HL-60 (cell line): Measurements from ENCODE around the gene PTPRN2.

ENCODE experiments used
- DNase-seq, 2 experiments: peaks; one replicate each; pipeline ENCODE4 v3.0.0-alpha.2; 2010 to 2020; ENCODE audit warnings: low read depth in 1 of 2, low spot score in 1 of 2
- H3K27ac ChIP-seq: fragments of 250-450 bp; sonication (Bioruptor Pico); replicated peaks from 2 replicates; pipeline ENCODE4 v1.5.1; 2020; ENCODE audit warnings: mild to moderate bottlenecking, moderate library complexity
- H3K27me3 ChIP-seq: fragments of 250-450 bp; sonication (Bioruptor Pico); 2 replicates; pipeline ENCODE4 v1.5.1; 2021; ENCODE audit warnings: mild to moderate bottlenecking, moderate library complexity; ENCODE audit not compliant: insufficient read depth, poor library complexity, severe bottlenecking
- H3K4me3 ChIP-seq: replicated peaks from 2 replicates; pipeline ENCODE4 v1.5.1; 2011; ENCODE audit warnings: mild to moderate bottlenecking, control low read depth, low read length; ENCODE audit not compliant: insufficient read depth
- GABPA ChIP-seq: IDR thresholded peaks from 2 replicates; pipeline ENCODE4 v1.6.1; 2012; ENCODE audit warnings: low read depth
- POLR2AphosphoS5 ChIP-seq: IDR thresholded peaks from 2 replicates; pipeline ENCODE4 v1.6.1; 2012; ENCODE audit warnings: low read depth
- SPI1 ChIP-seq: IDR thresholded peaks from 2 replicates; pipeline ENCODE4 v1.6.1; 2012; ENCODE audit warnings: low read depth, mild to moderate bottlenecking, borderline replicate concordance
- TF ChIP-seq, protein P1 (sequence below): IDR thresholded peaks from one replicate; pipeline ENCODE4 v1.5.1; 2011; ENCODE audit warnings: low read length, control low read depth, inconsistent platforms; ENCODE audit not compliant: insufficient read depth
- TF ChIP-seq, protein P2 (sequence below): IDR thresholded peaks from 2 replicates; pipeline ENCODE4 v1.6.1; 2012; ENCODE audit warnings: low read depth; ENCODE audit not compliant: insufficient replicate concordance

Gene PTPRN2

DNA sequence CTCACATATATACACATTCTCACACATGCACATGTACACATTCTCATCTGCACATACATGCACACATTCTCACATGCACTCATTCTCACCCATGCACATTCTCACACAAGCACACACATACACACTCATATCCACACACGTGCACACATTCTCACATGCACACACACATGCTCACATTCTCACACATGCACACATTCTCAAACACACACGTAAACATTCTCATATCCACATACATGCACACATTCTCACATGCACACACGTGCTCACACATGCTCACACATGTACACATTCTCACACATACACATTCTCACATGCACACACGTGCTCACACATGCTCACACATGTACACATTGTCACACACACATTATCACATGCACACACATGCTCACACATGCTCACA is 260.6 kb downstream of the PTPRN2 start:
- no peak for TF ChIP-seq GABPA
- no peaks in the 10 kb centered on the region for H3K27me3 ChIP-seq
- DNase-seq = no peak
- H3K4me3 ChIP-seq = no peak overlapping the region
- H3K27ac ChIP-seq = no peak overlapping the region

DNA sequence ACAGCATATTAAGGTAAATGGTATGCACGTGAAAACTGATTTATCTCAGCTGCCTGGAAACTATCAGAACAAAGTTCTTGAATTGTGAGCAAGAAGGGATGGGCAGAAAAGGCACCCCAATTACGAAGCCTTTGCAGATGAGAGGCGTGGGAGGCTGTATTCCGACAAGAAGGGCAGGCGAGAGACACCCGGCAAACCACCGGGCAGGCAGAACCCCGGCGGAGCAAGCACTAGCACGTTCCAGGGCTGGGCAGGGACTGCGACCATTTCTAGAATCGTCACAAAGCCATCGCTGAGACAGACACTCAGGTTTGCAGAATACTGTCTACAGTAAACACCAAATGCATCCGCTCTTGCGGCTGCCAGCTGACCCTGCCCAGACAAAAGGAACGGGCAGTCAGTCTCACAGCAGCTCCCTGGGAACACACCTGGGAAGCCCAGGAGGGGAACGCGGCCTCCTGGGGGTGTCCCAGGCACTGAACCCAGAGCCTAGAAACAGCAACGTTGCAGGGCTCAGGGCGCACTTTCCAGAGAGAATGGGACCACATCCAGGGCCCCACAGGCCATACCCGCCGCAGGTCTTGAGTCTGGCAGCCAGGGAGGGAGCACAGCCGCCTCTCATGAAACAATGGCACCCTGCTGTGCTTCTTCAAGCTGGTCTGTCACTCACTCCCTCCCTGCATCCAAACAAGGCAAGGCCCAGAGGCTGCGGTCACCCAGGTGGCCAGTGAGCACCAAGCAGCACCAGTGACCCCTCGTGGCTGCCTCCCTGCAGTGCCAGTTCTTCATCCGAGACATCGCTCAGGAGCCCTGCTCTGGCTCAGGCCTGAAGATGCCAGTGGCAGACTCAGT is 261.9 kb downstream of the PTPRN2 start:
- no peak overlapping the region for H3K4me3 ChIP-seq
- H3K27ac ChIP-seq = no peak overlapping the region
- TF ChIP-seq, protein P1, sequence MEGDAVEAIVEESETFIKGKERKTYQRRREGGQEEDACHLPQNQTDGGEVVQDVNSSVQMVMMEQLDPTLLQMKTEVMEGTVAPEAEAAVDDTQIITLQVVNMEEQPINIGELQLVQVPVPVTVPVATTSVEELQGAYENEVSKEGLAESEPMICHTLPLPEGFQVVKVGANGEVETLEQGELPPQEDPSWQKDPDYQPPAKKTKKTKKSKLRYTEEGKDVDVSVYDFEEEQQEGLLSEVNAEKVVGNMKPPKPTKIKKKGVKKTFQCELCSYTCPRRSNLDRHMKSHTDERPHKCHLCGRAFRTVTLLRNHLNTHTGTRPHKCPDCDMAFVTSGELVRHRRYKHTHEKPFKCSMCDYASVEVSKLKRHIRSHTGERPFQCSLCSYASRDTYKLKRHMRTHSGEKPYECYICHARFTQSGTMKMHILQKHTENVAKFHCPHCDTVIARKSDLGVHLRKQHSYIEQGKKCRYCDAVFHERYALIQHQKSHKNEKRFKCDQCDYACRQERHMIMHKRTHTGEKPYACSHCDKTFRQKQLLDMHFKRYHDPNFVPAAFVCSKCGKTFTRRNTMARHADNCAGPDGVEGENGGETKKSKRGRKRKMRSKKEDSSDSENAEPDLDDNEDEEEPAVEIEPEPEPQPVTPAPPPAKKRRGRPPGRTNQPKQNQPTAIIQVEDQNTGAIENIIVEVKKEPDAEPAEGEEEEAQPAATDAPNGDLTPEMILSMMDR = no peak
- TF ChIP-seq, protein P2, sequence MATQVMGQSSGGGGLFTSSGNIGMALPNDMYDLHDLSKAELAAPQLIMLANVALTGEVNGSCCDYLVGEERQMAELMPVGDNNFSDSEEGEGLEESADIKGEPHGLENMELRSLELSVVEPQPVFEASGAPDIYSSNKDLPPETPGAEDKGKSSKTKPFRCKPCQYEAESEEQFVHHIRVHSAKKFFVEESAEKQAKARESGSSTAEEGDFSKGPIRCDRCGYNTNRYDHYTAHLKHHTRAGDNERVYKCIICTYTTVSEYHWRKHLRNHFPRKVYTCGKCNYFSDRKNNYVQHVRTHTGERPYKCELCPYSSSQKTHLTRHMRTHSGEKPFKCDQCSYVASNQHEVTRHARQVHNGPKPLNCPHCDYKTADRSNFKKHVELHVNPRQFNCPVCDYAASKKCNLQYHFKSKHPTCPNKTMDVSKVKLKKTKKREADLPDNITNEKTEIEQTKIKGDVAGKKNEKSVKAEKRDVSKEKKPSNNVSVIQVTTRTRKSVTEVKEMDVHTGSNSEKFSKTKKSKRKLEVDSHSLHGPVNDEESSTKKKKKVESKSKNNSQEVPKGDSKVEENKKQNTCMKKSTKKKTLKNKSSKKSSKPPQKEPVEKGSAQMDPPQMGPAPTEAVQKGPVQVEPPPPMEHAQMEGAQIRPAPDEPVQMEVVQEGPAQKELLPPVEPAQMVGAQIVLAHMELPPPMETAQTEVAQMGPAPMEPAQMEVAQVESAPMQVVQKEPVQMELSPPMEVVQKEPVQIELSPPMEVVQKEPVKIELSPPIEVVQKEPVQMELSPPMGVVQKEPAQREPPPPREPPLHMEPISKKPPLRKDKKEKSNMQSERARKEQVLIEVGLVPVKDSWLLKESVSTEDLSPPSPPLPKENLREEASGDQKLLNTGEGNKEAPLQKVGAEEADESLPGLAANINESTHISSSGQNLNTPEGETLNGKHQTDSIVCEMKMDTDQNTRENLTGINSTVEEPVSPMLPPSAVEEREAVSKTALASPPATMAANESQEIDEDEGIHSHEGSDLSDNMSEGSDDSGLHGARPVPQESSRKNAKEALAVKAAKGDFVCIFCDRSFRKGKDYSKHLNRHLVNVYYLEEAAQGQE = no peak
- TF ChIP-seq SPI1 (no peak), POLR2AphosphoS5 (no peak), GABPA (no peak)
- DNase-seq = no peak
- no peaks in the 10 kb centered on the region for H3K27me3 ChIP-seq

DNA sequence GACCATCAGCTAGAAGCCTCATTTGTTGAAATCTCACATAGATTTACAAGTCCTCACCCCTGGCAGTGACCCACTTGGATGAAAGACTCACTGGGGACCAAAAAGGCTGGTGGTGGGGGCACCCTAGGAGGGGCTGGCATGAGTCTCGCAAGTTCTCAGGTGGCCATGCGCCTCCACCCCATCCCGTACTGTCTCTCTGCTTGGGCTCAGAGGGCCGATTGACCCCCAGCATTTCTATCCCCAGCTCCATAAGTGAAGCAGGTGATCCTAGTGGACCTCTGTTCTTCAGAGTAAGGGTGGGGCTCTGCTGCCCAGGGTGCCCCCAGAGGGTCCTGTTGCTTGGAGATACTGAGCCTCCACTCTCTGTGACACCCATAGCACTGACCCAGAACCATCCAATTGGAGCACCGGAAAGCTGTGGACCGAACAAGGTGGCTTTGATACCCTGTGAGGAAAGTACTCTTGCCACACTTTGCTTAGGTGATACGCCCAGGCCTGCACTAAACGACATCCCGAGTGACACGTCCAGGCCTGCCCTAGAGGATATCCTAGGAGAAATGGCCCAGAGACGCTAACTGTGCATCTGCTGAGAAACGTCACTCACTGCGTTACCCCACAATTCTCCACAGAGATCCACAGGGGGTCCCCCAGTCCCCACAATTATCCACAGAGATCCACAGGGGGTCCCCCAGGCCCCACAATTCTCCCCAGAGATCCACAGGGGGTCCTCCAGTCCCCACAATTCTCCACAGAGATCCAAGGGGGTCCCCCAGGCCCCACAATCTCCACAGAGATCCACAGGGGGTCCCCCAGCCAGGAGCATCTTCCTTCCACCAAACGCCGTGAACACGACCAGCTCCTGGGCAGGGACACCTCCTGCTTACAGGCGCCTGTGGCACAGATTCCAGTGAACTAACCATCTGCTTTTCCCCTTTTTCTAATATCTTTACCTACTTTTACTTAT is 262.9 kb downstream of the PTPRN2 start:
- H3K4me3 ChIP-seq = no peak overlapping the region
- no peak for DNase-seq
- H3K27ac ChIP-seq = no peak overlapping the region
- TF ChIP-seq SPI1 = no peak
- TF ChIP-seq, protein P1 = no peak
- TF ChIP-seq, protein P2 = no peak
- TF ChIP-seq POLR2AphosphoS5 = no peak
- no peak for TF ChIP-seq GABPA
- no peaks in the 10 kb centered on the region for H3K27me3 ChIP-seq

DNA sequence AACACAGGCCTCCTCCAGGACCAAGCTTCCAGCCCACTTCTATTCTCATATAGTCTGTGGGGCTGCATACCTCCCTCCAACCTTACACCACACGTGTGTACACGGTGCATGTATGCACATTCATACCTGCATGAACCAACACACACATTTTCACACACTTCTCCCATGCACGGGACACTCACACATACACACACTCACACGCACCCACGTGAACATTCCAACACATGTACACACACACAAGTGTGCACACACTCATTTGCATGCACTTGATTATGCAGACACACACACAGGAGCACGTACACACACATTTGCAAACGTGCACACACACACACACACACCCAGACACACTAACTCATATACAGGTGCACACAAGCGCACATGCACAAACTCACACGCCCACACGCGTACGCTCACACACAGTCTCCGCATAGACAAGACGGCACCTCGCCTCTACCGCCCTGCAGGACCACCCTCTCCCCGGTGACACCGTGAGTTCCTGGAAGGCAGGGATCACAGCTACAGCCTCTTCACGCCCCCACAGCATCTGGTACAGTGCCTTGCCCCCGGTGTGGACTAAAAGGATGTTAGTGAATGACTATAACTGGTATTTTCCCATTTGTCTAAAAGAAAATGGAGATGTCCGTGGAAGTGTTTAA is 263.8 kb downstream of the PTPRN2 start:
- no peaks in the 10 kb centered on the region for H3K27me3 ChIP-seq
- no peak for DNase-seq
- no peak overlapping the region for H3K4me3 ChIP-seq
- H3K27ac ChIP-seq = no peak overlapping the region
- TF ChIP-seq, protein P1 = no peak
- no peak for TF ChIP-seq POLR2AphosphoS5
- no peak for TF ChIP-seq GABPA
- TF ChIP-seq, protein P2 = no peak
- no peak for TF ChIP-seq SPI1
